Measurements from ENCODE around the gene SLC44A4. TPM values are rescaled to one million over a fixed set of nuclear protein-coding genes. Genes with fewer than 3 reads are reported as not detected.

SLC44A4 gene
- total RNA-seq, 1 experiment from 2014 or later = 3.5 TPM

- no peaks in the 10 kb centered on the region for H3K27me3 ChIP-seq (ENCODE audit: low read length)
- no peak for TF ChIP-seq EZH2phosphoT487 (IDR thresholded peaks at IDR 0.05; ENCODE audit: borderline replicate concordance, low read length)
- TF ChIP-seq EZH2 (IDR thresholded peaks at IDR 0.05; ENCODE audit: low read length, unreplicated experiment) = no peak
- no peak for TF ChIP-seq CTCF (conservative IDR thresholded peaks at IDR 0.05; ENCODE audit: low read depth, low read length)
- H3K9ac ChIP-seq (ENCODE audit: low read length) = no peak overlapping the region
- H3K79me2 ChIP-seq (ENCODE audit: low read length) = no peaks in the 10 kb centered on the region
- intact Hi-C loops (cut with micrococcal nuclease) = no loop called here
- DNase-seq (no peak), ATAC-seq (no peak)
- H3K27ac ChIP-seq (ENCODE audit: low read length) = no peak overlapping the region
- H3K4me1 ChIP-seq (ENCODE audit: insufficient read depth, low read length) = peaks cover 40% of the 10 kb centered on the region
- CTCF ChIA-PET = no interaction called here
- peaks cover 15% of the 10 kb centered on the region for H3K36me3 ChIP-seq (ENCODE audit: low read depth, low read length)
- no peak overlapping the region for H2AFZ ChIP-seq (ENCODE audit: low read length)
- no TSS peak for BruUV-seq (replicated peaks)
- H3K9me3 ChIP-seq (ENCODE audit: low read length) = no peaks in the 10 kb centered on the region
- POLR2A ChIA-PET (ENCODE audit: unreplicated experiment) = no interaction called here
- H3K4me3 ChIP-seq (ENCODE audit: low read length) = no peak overlapping the region
- no peaks in the 10 kb centered on the region for H4K20me1 ChIP-seq (ENCODE audit: low read length)
- no peak overlapping the region for H3K4me2 ChIP-seq (ENCODE audit: low read length)
- H3F3A ChIP-seq (ENCODE audit: low read length, unreplicated experiment) = no peaks in the 10 kb centered on the region
- H3K9me2 ChIP-seq (replicated peaks; ENCODE audit: low read length) = no peaks in the 10 kb centered on the region
Observed at GRCh38 chr6:31876357-31876756, 2.4 kb downstream of the SLC44A4 start.

DNA sequence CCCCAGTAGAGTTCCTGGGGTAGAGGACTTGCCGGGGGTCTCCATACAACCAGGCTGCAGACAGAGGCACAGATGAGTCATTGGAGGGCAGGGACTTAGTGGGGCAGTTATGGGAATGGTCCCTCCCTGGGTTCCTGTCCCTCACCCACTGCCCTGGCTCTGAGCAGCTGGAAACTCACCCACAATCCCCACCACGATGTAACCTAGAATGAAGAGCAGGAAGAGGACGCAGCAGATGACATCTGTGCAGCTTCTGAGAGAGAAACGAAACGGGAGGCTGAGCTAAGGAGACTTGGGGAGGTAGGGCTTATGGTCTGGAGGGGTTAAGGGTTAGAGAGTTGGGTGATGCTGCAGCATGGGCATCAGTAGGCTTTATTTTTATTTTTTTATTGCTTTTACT lies 2.9 kb downstream of the SLC44A4 start:
- intact Hi-C loops (cut with micrococcal nuclease) = no loop called here
- CTCF ChIA-PET = interaction anchor here (0.6 kb wide), 1 partner anchor 1348 kb away, joined by 3 read pairs; no protein-coding TSS in a partner anchor
- peaks cover 11% of the 10 kb centered on the region for H3K36me3 ChIP-seq (ENCODE audit: low read depth, low read length)

More for the DNA sequence above, 2.9 kb downstream of the SLC44A4 start:
- POLR2A ChIA-PET (ENCODE audit: unreplicated experiment) = interaction anchor here (0.6 to 0.7 kb wide), 2 partner anchors 9 to 254 kb away, joined by 3 read pairs; partner anchors contain the start of gene FKBPL
- H3K4me2 ChIP-seq (ENCODE audit: low read length) = no peak overlapping the region
- no peak overlapping the region for H3K9ac ChIP-seq (ENCODE audit: low read length)
- H3K4me1 ChIP-seq (ENCODE audit: insufficient read depth, low read length) = peaks cover 40% of the 10 kb centered on the region
- H3K4me3 ChIP-seq (ENCODE audit: low read length) = no peak overlapping the region
- H3K9me2 ChIP-seq (replicated peaks; ENCODE audit: low read length) = no peaks in the 10 kb centered on the region
- no peak overlapping the region for H2AFZ ChIP-seq (ENCODE audit: low read length)
- peak overlapping the region; percentile 44; the same call in 1 of the 2 replicates for H3K27ac ChIP-seq (ENCODE audit: low read length)
- no peak for DNase-seq
- H4K20me1 ChIP-seq (ENCODE audit: low read length) = no peaks in the 10 kb centered on the region
- ATAC-seq = no peak
- H3K27me3 ChIP-seq (ENCODE audit: low read length) = no peaks in the 10 kb centered on the region
- H3K79me2 ChIP-seq (ENCODE audit: low read length) = no peaks in the 10 kb centered on the region
- no peaks in the 10 kb centered on the region for H3K9me3 ChIP-seq (ENCODE audit: low read length)
- no peaks in the 10 kb centered on the region for H3F3A ChIP-seq (ENCODE audit: low read length, unreplicated experiment)
- no peak for TF ChIP-seq EZH2 (IDR thresholded peaks at IDR 0.05; ENCODE audit: low read length, unreplicated experiment)
- TF ChIP-seq CTCF (conservative IDR thresholded peaks at IDR 0.05; ENCODE audit: low read depth, low read length) = no peak
- no peak for TF ChIP-seq EZH2phosphoT487 (IDR thresholded peaks at IDR 0.05; ENCODE audit: borderline replicate concordance, low read length)
- BruUV-seq (replicated peaks) = no TSS peak
